ENCODE measurements around the gene CPNE8. TPM values are rescaled to one million over a fixed set of nuclear protein-coding genes. Genes with fewer than 3 reads are reported as not detected.

The CPNE8 gene
- total RNA-seq, 2 donors from 2014 or later: 30.6 to 32.4 TPM

DNA sequence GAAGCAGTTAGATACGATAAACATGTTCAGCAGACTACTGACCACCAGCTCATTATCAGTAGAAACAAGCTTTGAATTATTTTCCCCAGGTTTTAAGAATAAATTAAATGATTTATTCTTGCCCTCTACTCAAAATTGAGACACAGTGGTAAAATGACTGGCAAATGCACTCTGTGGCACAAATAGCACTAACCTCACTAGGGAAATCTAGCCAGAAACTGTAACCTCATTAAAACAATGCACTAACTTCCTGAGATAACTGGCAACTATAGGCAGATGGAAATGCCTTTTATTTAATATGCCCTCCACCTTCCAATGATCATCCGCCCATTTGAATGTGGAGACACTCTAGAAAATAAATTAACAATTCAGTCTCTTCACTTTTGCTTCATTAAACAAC, 33.2 kb downstream of the CPNE8 start:
- ATAC-seq (no peak), DNase-seq (no peak)
- intact Hi-C loops (cut with DNase I, micrococcal nuclease): no loop called here

DNA sequence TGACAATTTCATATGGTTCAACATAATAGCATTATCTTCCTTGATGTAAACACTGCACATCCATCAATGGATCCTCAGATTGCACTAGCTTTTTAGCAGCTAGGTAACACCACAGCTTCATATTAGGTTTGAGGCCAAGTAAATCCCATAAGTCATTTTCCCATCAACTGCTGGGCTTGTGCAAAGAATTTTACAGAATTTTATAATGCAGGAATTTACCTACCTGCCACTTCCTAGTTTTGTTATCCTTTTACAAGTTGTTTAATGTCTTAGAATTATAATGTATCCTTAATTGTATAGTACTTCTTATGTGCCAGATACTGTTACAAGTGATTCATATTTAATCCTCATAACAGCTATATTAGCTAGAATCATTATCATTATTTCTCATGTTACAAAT, 36.4 kb downstream of the CPNE8 start:
- DNase-seq (no peak), ATAC-seq (no peak)
- intact Hi-C loops (cut with DNase I, micrococcal nuclease): no loop called here

DNA sequence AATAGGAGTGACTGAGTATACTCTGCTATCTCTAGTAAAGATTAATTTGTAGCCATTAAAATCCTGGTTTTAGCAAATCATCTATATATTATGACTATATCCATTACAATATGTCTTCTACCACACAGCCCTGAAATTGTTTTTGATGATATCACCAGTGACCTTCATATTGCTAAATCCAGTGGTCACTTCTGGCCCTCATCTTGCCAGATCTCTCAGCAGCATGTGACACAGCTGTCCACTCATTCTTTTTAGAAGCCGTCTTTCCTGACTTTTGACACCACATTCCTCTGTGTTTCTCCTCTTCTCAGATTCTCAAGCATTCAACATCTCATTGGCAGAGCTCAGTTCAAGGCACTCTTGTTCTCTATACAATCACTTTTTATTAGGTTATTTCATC, 54.9 kb downstream of the CPNE8 start:
- DNase-seq (no peak), ATAC-seq (no peak)
- intact Hi-C loops (cut with DNase I, micrococcal nuclease): no loop called here

DNA sequence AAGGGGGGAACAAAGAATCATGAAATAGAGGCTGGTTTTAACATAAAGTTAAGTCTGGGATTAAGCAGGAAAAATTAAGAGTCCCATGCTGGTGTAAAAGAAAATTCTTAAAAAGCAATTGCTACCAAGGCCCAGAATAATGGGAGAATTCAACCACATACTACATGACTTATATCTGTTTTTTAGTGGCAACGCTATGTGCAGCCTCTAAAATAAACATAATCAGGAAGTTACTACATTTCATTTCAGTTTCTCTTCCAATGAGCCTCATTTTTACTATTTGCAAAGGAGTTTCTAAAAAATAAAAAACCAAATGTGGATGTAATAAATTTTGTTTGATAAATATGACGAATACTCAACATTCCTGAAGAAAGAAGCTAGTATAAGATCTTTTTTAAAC, 58.1 kb downstream of the CPNE8 start:
- ATAC-seq (no peak), DNase-seq (no peak)
- intact Hi-C loops (cut with DNase I, micrococcal nuclease): no loop called here

DNA sequence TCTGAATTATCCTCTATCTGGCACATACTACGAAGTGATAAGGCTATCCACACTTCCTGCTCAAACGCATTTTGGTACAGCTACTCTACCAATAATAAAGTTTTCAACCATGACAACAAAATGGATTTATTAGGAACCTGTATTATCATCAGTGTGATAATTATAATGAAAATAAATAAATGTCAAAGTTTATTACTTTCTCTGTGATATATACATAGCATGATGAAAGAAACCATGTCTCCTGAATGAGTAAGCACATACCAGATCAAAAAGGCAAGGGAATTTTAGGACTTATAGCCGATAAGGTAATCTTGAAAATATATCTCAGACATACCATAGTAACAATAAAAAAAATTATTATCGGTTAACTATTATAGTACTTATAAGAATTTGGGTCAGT, 61.1 kb downstream of the CPNE8 start:
- ATAC-seq: no peak
- intact Hi-C loops (cut with DNase I, micrococcal nuclease): no loop called here
- DNase-seq: no peak

DNA sequence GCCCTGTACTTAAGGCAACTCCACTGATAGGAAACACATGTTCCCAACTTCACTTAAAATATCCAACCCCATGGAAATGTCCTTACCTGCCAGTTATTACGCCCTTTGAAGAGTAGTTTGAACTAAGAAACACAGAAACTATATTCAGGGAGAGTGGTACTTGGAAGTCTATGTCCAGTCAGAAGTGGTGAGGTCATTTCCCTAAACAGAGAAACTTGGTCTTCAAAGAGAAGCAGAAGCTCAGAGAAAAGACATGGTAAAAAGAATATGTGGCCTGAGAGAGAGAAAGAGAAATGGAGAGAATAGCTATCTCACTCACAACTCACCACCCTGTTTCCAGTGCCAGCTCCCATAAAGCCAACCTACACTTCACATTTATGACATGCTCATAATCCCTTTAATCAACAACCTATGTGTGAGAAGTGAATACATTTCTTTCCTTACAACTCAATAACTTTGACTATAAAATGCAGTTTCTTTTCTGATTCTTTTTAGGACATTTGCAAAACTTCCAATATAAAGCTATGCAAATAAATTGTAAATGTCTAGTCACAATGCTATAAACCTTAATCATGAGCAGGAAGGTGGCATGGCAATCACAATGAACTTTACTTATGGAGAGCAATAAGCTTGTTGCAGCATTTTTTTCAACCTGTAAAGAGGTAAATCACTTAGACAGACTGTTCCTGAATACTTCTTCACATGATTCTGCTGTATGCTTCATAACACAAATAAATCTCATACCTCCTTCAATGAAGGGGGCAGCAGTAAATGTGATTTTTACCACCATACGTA, 67.1 kb downstream of the CPNE8 start:
- DNase-seq (peak; percentile 33 to 60), ATAC-seq (peak; percentile 98)
- intact Hi-C loops (cut with DNase I, micrococcal nuclease): no loop called here

DNA sequence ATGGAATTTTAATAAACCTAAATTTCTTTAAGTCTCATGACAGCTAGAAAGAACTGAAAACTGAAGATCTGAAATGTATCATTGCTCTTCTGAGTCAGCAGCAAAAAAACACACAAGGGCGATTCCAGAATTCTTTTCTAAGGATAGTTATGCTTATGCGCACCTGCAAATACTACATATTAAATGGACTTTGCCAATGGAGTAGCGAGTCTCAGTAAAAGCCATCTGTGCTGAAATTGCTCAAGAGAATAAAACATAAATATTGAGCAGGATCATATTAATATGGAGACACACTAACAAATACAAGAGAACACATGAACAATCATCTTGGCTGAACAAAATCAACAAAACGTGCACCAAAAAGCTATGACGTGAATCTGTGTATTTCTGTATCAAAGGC, 73.7 kb downstream of the CPNE8 start:
- intact Hi-C loops (cut with DNase I, micrococcal nuclease): no loop called here
- DNase-seq (no peak), ATAC-seq (no peak)

DNA sequence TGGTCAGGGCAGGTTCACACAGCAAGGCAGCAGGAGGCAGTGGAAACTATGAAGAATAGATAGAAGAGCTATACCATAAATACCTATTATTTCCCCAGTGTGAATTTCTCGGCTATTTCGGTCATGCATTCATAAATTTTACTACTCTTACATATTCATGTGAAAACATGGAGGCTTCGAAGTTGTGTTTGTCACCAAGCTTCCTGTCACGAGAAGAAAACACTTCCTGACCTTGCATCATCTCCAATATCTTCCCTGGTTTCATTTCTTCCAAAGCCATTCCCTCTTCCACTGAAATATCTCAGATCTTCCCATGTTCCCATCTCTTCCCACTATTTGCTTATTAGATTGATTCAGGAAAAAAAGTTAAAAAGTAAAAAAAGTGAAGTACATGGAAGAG, 80.4 kb downstream of the CPNE8 start:
- ATAC-seq (no peak), DNase-seq (no peak)
- intact Hi-C loops (cut with DNase I, micrococcal nuclease): no loop called here

DNA sequence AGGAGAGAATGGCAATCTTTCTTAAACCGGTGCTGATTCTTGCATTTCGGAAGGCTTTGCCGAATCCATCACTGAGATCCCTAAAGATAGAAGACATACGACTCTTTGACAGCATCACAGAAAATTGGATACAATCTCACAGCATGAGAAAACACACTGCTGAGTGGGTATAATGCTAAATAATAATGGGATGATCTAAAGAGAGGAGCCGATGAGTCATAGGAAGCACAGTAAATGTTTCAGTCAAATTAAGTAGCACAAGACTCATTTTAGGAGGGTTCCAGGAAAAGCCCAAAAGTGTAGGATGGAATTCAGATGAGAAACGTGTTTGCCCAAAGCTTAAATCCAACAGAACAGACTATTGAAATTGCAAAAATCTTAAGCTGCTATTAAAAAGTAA, 81.7 kb downstream of the CPNE8 start:
- DNase-seq: no peak
- intact Hi-C loops (cut with DNase I, micrococcal nuclease): no loop called here
- ATAC-seq: no peak

DNA sequence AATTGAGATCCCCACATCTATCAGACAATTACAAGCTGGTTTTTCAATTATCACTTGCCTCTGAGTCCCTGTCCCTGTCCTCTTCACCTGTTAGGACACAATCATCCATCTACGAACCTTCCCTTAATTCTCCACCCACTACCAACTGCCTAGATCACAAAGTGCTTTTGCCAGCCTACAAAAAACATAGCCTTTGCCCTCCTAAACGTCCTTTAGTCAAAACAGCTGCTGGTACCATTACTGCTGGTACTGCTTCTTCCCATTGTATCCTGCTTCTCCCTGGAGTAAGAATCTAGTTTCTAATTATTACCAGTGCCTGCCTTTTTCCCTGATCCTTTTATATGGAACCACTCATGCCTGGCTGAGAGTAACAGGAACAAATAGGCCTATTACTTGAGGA, 82.1 kb downstream of the CPNE8 start:
- intact Hi-C loops (cut with DNase I, micrococcal nuclease): no loop called here
- peak; percentile 52 for ATAC-seq
- no peak for DNase-seq

DNA sequence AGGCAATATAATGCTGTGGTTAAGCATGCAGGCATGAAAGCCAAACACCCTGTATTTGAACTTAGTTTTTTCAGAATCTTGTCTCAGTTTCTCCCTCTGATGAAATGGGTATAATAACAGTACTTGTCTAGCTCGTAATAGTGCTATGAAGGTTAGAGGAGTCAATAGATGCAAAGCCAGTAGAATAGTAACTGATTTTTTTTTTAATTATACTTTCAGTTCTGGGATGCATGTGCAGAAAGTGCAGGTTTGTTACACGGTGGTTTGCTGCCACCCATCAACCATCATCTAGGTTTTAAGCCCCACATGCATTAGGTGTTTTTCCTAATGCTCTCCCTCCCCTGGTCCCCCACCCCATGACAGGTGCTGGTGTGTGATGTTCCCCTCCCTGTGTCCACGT, 87.4 kb downstream of the CPNE8 start:
- DNase-seq: no peak
- no peak for ATAC-seq
- intact Hi-C loops (cut with DNase I, micrococcal nuclease): no loop called here

DNA sequence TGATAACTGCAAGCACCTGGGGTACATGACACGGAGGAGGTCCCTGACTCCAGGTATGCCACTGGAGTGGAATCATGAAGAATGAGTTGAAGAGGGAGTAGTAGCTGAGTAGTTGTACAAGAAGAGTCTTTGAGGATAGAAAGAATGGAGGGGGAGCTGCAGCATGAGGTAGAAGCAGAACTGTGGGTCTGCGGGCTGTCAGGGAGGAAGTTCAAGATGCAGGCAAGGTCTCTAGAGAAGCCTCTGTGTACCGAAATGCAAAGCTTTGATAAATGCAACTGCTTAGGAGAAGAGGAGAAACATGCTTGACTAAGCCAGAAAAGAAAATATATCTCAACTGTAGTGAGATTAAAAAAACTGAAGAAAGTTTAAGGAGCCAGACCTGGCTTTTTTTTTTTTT, 91.5 kb downstream of the CPNE8 start:
- no peak for ATAC-seq
- DNase-seq: no peak
- intact Hi-C loops (cut with DNase I, micrococcal nuclease): no loop called here

DNA sequence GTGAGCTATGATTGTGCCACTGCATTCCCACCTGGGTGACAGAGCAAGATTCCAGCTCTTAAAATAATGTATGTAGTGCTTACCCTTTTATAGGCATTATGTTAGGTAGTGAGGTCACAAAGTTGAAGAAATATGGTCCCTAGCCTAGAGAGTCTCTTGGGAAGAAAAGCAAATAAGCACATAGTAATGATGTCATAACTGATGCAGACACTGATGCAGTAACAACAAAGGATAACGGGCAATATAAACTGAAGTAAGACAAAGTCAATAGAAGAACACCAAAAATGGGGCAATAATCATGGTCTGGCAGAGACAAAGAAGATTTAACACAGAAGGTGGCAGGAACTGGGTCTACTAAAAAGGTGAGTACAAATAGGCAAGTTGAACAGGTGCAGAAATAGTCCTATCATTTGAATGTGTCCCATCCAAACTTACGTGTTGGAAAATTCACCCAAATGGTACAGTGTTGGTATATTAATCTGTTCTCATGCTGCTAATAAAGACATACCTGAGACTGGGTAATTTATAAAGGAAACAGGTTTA, 93.5 kb downstream of the CPNE8 start:
- intact Hi-C loops (cut with DNase I, micrococcal nuclease): no loop called here
- no peak for DNase-seq
- ATAC-seq: no peak

DNA sequence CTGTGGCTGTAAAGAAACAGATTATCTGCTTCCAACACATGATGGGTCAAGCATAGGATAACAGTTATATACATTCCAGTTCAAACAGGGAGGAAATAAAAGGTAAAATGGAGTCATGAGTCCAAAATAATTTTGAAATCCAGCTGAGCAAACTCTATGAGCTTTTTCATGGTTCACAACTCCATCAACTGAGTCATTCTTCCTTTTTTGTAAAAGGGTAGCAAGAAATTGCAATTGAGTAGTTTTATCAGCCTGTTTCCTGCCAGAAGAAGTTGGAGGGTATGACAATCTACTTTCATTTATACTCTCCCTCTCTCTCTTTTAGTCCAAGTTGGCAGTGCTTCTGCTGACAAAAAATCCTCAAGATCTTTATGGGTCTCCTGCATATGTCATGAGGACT, 95.6 kb downstream of the CPNE8 start:
- ATAC-seq: no peak
- intact Hi-C loops (cut with DNase I, micrococcal nuclease): no loop called here
- DNase-seq: no peak

DNA sequence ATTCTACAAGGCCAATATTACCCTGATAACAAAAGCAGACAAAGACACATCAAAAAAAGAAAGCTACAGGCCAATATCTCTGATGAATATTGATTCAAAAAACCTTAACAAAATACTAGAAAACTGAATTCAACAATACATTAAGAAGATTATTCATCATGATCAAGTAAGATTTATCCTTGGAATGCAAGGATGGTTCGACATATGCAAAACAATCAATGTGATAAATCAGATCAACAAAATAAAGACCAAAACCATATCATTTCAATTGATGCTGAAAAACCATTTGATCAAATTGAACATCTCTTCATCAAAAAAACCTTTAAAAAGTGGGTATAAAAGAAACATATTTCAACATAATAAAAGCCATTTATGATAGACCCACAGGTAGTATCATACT, 117.3 kb downstream of the CPNE8 start:
- intact Hi-C loops (cut with DNase I, micrococcal nuclease): no loop called here
- DNase-seq: no peak
- no peak for ATAC-seq

DNA sequence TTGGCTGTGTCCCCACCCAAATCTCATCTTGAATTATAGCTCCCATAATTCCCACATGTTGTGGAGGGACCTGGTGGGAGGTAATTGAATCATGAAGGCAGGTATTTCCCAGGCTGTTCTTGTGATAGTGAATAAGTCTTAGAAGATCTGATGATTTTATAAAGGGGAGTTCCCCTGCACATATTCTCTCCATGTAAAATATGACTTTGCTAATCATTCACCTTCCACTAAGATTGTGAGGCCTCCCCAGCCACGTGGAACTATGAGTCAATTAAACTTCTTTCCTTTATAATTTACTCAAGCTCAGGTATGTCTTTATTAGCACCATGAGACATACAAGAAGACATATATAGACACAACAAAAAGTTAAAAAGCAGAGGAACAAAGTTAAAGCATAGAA, 120.0 kb downstream of the CPNE8 start:
- DNase-seq (no peak), ATAC-seq (peak; percentile 76)
- intact Hi-C loops (cut with DNase I, micrococcal nuclease): no loop called here

DNA sequence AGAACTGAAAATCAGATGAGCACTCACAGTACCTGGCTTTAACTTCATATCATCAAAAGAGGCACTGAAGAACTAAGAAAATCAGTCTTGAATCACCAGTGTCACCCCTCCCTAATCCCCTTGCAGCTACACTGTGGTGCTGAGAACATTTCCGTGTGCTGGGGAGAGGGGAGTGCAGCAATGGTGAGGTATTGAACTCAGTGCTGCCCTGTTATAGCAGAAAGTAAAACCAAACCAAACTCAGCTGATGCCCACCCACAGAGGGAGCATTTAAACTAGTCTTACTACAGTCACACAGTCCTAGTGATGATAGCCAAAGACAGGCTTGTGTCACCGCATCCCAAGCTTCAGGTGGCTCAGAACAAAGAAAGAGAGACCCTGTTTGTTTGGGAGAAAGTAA, 122.1 kb downstream of the CPNE8 start:
- ATAC-seq (no peak), DNase-seq (no peak)
- intact Hi-C loops (cut with DNase I, micrococcal nuclease): no loop called here

DNA sequence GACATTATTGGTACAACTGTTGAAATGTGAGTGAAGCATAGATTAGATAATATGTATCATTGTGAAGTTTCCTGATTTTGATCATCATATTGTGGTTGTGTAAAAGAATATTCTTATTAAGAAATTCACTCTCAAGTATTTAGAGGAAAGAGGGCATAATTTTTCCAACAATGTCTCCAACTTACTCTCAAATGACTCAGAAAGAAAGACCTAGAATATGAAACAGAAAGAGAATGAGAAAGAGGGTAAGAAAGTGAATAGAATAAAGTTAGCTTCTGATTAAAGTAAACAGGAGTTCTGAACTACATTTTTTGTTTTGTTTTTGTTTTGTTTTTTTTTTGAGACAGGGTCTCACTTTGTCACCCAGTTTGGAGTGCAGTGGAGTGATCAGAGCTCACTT, 123.0 kb downstream of the CPNE8 start:
- DNase-seq: no peak
- intact Hi-C loops (cut with DNase I, micrococcal nuclease): no loop called here
- ATAC-seq: no peak

DNA sequence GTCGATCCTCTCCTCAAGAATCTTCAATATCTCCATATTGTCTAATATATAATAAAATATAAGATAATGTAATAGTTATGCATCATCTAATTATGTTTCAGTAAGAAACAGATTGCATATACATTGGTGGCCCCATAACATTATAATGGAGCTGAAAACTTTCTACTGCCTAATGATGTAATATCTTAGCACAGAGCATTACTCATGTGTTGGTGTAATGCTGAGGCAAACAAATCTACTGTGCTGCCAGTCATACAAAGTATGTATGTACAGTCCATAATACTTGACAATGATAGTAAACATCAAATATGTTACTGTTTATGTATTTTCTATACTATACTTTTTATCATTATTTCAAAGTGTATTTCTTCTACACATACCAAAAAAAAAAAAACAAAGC, 128.7 kb downstream of the CPNE8 start:
- intact Hi-C loops (cut with DNase I, micrococcal nuclease): no loop called here
- ATAC-seq (no peak), DNase-seq (no peak)

DNA sequence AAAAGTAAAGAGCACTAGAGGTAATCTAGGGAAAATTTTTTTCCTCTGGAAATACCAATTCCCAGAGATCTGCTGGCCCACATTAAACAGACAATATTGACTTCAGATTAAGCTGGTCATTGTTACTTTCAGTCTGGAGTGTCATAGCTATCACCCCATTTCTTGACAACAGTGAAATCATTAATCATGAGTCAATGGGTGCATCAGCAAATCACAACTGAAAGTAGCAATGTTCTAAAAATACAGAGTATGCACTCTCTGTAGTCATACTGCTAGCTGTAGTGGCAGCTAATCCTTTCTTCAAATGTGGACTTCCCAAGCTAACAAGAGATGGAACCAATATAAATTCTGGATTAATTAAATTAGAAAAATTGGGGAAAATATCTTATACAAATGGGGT, 129.9 kb downstream of the CPNE8 start:
- no peak for ATAC-seq
- intact Hi-C loops (cut with DNase I, micrococcal nuclease): no loop called here
- no peak for DNase-seq

DNA sequence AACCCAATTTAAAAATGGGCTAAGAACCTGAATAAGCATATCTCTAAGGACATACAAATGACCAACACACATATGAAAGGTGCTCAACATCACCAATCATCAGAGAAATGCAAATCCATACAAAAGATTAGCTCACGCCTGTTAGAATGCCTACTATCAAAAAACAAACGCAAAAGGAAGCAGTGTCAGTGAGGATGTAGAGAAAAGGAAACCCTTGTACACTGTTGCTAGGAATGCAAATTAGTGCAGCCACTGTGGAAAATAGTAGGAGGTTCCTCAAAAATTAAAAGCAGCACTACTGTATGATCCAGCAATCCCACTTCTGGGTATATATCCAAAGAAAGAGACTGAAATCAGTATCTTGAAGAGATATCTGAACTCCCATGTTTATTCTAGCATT, 133.0 kb downstream of the CPNE8 start:
- ATAC-seq: no peak
- no peak for DNase-seq
- intact Hi-C loops (cut with DNase I, micrococcal nuclease): no loop called here
